ENCODE results near the gene SERF2.
A peak's percentile ranks its signal among the peaks of the same experiment; 100 is the strongest.

- TF ChIP-seq CTCF (conservative IDR thresholded peaks at IDR 0.05) (peak; percentile 76), EZH2 (IDR thresholded peaks at IDR 0.05; ENCODE audit: low read depth) (no peak)
Observed at GRCh38 chr15:43769584-43770228, 22.4 kb upstream of the SERF2 start.

All from PC-9 (cell line).